Spleen (tissue), 7 donors: ENCODE data around the gene CALB2.

Source experiments
- POLR2A ChIP-seq, 3 donors: fragments of 450-650 bp; IDR thresholded peaks; one replicate each; pipeline ENCODE4 v1.5.1; 2017; ENCODE audit warnings: antibody characterized with exemption in 3 of 3, mild to moderate bottlenecking in 1 of 3
- POLR2AphosphoS5 ChIP-seq, 3 donors: sonication (generic); formaldehyde crosslinking; IDR thresholded peaks; one replicate each; pipeline ENCODE4 v1.5.1; 2017; ENCODE audit warnings: antibody characterized with exemption in 3 of 3
- TF ChIP-seq, protein P1 (sequence below), 11 experiments: fragments of 200-600 bp in 7 of 11; fragments of 450-650 bp in 4 of 11; sonication (generic) in 4 of 11; IDR thresholded peaks in 8 of 11; conservative IDR thresholded peaks in 3 of 11; 1 replicate in 7 of 11; 2 replicates in 4 of 11; pipeline versions ENCODE4 v1.4.0 to v1.8.0; 2016 to 2021; ENCODE audit warnings: antibody characterized with exemption in 11 of 11, inconsistent platforms in 4 of 11, mild to moderate bottlenecking in 1 of 11
- donor health status: DM: no; HTN: no; CAD: no; lungs with moderate emphysema.
- donor health status: DM: no; HTN: no; CAD: no.
- donor health status: DM: no; HTN: no; CAD: no.

- TF ChIP-seq, protein P1, sequence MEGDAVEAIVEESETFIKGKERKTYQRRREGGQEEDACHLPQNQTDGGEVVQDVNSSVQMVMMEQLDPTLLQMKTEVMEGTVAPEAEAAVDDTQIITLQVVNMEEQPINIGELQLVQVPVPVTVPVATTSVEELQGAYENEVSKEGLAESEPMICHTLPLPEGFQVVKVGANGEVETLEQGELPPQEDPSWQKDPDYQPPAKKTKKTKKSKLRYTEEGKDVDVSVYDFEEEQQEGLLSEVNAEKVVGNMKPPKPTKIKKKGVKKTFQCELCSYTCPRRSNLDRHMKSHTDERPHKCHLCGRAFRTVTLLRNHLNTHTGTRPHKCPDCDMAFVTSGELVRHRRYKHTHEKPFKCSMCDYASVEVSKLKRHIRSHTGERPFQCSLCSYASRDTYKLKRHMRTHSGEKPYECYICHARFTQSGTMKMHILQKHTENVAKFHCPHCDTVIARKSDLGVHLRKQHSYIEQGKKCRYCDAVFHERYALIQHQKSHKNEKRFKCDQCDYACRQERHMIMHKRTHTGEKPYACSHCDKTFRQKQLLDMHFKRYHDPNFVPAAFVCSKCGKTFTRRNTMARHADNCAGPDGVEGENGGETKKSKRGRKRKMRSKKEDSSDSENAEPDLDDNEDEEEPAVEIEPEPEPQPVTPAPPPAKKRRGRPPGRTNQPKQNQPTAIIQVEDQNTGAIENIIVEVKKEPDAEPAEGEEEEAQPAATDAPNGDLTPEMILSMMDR (IDR thresholded peaks at IDR 0.05 in 8 of 11, conservative IDR thresholded peaks at IDR 0.05 in 3 of 11): no peak
- TF ChIP-seq POLR2A (IDR thresholded peaks at IDR 0.05) (no peak), POLR2AphosphoS5 (IDR thresholded peaks at IDR 0.05) (no peak)
These were observed 18.1 kb downstream of the CALB2 start for GRCh38 chr16:71376465-71377157.
